ENCODE results near the gene HMCN1.

HMCN1 gene

GRCh38 chr1:185785586-185785985 lies 51.4 kb downstream of the HMCN1 start:
- no peak for DNase-seq (ENCODE audit: extremely low read depth, low read depth)
- no peak overlapping the region for H3K4me3 ChIP-seq (replicated peaks; ENCODE audit: low read depth, low read length)
- no peak for TF ChIP-seq CTCF (IDR thresholded peaks at IDR 0.05; ENCODE audit: low read depth, low read length, missing control alignments)

DNA sequence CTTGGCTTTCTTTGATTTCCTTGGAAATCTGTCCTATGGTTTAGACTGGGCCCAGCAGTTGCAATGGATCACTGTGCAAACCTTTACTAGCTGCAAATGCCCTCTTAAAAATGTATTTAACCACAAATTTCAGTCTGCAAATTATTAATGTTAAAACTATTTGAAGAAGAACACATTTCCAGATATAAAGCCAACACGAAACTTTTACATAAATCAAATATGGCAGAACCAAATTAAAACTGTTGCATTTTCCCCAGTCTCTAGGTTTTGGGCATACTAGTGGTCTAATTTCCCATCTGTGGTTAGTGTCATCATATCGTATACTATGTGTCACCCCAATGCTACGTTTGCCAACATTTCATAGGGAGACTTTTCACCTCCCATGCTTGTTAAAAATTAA lies 52.3 kb downstream of the HMCN1 start:
- no peak for DNase-seq (ENCODE audit: extremely low read depth, low read depth)
- TF ChIP-seq CTCF (IDR thresholded peaks at IDR 0.05; ENCODE audit: low read depth, low read length, missing control alignments), result no peak
- H3K4me3 ChIP-seq (replicated peaks; ENCODE audit: low read depth, low read length), result no peak overlapping the region

DNA sequence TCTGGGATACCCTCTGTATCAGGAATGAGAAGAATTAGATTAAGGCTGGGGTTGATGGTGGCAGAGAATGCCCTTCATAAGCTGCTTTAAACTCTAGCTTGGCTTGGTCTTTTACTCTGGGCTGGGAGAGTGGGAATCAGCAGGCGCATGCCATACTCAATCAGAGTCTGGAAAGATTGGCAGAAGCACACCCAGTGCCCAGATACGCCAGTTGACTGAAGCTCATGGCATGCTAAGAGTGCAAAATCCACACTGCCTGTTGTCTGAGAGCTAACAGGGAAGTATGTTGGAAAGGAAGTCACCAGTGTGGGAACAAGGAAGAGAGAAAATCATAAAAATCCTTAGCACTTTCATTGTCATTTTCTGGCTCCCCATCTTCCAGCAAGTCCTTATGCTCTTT lies 53.0 kb downstream of the HMCN1 start:
- TF ChIP-seq CTCF (IDR thresholded peaks at IDR 0.05; ENCODE audit: low read depth, low read length, missing control alignments), result no peak

GRCh38 chr1:185788386-185788785 lies 54.2 kb downstream of the HMCN1 start:
- no peak for DNase-seq (ENCODE audit: extremely low read depth, low read depth)
- H3K4me3 ChIP-seq (replicated peaks; ENCODE audit: low read depth, low read length), result no peak overlapping the region
- no peak for TF ChIP-seq CTCF (IDR thresholded peaks at IDR 0.05; ENCODE audit: low read depth, low read length, missing control alignments)

More for the DNA sequence above, 53.0 kb downstream of the HMCN1 start:
- H3K4me3 ChIP-seq (replicated peaks; ENCODE audit: low read depth, low read length), result no peak overlapping the region
- DNase-seq (ENCODE audit: extremely low read depth, low read depth), result no peak

DNA sequence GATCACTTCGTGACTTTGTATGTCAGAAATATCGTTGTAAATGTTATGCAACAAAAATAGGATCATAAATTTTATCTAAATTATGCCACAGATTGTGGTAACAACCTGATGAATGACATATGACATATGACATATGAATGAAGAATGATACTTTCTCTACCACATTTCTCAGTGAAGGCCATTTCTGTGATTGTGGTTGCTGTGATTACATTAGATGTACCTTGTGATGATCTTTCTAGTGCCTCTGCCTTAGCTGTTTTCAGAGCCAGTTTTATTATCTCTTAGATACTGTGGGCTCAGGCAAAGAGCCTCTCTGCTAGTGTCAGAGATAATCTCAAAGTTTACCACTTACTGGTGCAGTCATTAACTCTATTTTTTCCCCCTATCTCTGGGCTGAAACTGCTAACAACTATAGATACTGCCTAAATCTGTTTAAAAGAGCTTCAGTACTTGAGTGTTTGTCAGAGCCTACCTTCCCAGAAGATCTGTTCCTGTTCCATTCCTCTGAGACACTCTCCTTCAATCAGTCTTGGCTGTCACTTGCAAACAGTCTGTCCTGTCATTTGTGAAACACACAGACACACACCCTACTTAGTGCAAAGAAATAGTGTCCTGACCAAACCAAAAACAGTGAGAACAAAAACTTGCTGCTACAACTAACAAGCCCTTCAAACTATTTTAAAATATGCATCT lies 55.5 kb downstream of the HMCN1 start:
- H3K4me3 ChIP-seq (replicated peaks; ENCODE audit: low read depth, low read length), result no peak overlapping the region
- no peak for TF ChIP-seq CTCF (IDR thresholded peaks at IDR 0.05; ENCODE audit: low read depth, low read length, missing control alignments)
- DNase-seq (ENCODE audit: extremely low read depth, low read depth), result no peak

GRCh38 chr1:185790194-185790735 lies 56.1 kb downstream of the HMCN1 start:
- TF ChIP-seq CTCF (IDR thresholded peaks at IDR 0.05; ENCODE audit: low read depth, low read length, missing control alignments), result no peak
- DNase-seq (ENCODE audit: extremely low read depth, low read depth), result no peak
- H3K4me3 ChIP-seq (replicated peaks; ENCODE audit: low read depth, low read length), result no peak overlapping the region
